HepG2 (cell line): Measurements from ENCODE around the gene RREB1. TPM values are rescaled to one million over a fixed set of nuclear protein-coding genes. Genes with fewer than 3 reads are reported as not detected.

ENCODE experiments used
- ATF3 ChIP-seq: sonication (generic); formaldehyde crosslinking; IDR thresholded peaks from 2 replicates; pipeline ENCODE4 v1.4.0; 2020; ENCODE audit warnings: missing genetic modification reagents
- BORCS8-MEF2B ChIP-seq: sonication (generic); formaldehyde crosslinking; IDR thresholded peaks from 2 replicates; pipeline ENCODE4 v1.8.0; 2022; ENCODE audit warnings: mild to moderate bottlenecking, missing genetic modification reagents
- CBX5 ChIP-seq: sonication (generic); formaldehyde crosslinking; IDR thresholded peaks from 2 replicates; pipeline ENCODE4 v1.4.0; 2020; ENCODE audit warnings: missing genetic modification reagents, borderline replicate concordance
- E2F5 ChIP-seq: sonication (generic); formaldehyde crosslinking; conservative IDR thresholded peaks from 2 replicates; pipeline ENCODE4 v1.4.0; 2020; ENCODE audit warnings: missing genetic modification reagents
- FOXP1 ChIP-seq, 2 experiments: fragments of 450-650 bp in 1 of 2; IDR thresholded peaks; 2 replicates each; pipeline ENCODE4 v1.6.1; 2017 to 2018; ENCODE audit warnings: antibody characterized with exemption in 1 of 2
- HNF4A ChIP-seq: sonication (generic); formaldehyde crosslinking; IDR thresholded peaks from 2 replicates; pipeline ENCODE4 v1.4.0; 2020; ENCODE audit warnings: missing genetic modification reagents
- LBX2 ChIP-seq: sonication (generic); formaldehyde crosslinking; IDR thresholded peaks from 2 replicates; pipeline ENCODE4 v1.5.0; 2020; ENCODE audit warnings: missing genetic modification reagents, mild to moderate bottlenecking, borderline replicate concordance
- NCOA5 ChIP-seq: sonication (generic); formaldehyde crosslinking; IDR thresholded peaks from 2 replicates; pipeline ENCODE4 v1.4.0; 2020; ENCODE audit warnings: missing genetic modification reagents
- NFRKB ChIP-seq: fragments of 450-650 bp; IDR thresholded peaks from 2 replicates; pipeline ENCODE4 v1.6.1; 2017
- RBM39 ChIP-seq: fragments of 200-400 bp; formaldehyde crosslinking; IDR thresholded peaks from one replicate; pipeline ENCODE4 v1.6.1; 2018; ENCODE audit warnings: antibody characterized with exemption, mild to moderate bottlenecking, low read depth, low read length; ENCODE audit not compliant: poor library complexity, severe bottlenecking
- RFXAP ChIP-seq: sonication (generic); formaldehyde crosslinking; IDR thresholded peaks from 2 replicates; pipeline ENCODE4 v1.4.0; 2020; ENCODE audit warnings: missing genetic modification reagents, borderline replicate concordance
- SKI ChIP-seq: fragments of 450-650 bp; IDR thresholded peaks from one replicate; pipeline ENCODE4 v1.6.1; 2018; ENCODE audit warnings: mild to moderate bottlenecking; ENCODE audit not compliant: partially characterized antibody
- SMAD9 ChIP-seq: sonication (generic); formaldehyde crosslinking; IDR thresholded peaks from 2 replicates; pipeline ENCODE4 v1.5.1; 2020; ENCODE audit warnings: mild to moderate bottlenecking, missing genetic modification reagents
- SNAI1 ChIP-seq: sonication (generic); formaldehyde crosslinking; IDR thresholded peaks from 2 replicates; pipeline ENCODE4 v1.5.0; 2020; ENCODE audit warnings: mild to moderate bottlenecking, missing genetic modification reagents, borderline replicate concordance
- SNAPC5 ChIP-seq: sonication (generic); formaldehyde crosslinking; IDR thresholded peaks from 2 replicates; pipeline ENCODE4 v1.8.1; 2023; ENCODE audit warnings: mild to moderate bottlenecking, missing genetic modification reagents, borderline replicate concordance
- SNRNP70 ChIP-seq: fragments of 200-400 bp; formaldehyde crosslinking; IDR thresholded peaks from 2 replicates; pipeline ENCODE4 v1.6.1; 2017; ENCODE audit warnings: mild to moderate bottlenecking, low read depth, low read length, moderate library complexity
- SOX6 ChIP-seq, 2 experiments: fragments of 450-650 bp in 1 of 2; sonication (generic) in 1 of 2; formaldehyde crosslinking in 1 of 2; IDR thresholded peaks; 2 replicates each; pipeline versions ENCODE4 v1.4.0 to v1.6.1; 2017 to 2020; ENCODE audit warnings: antibody characterized with exemption in 1 of 2, mild to moderate bottlenecking in 1 of 2, missing genetic modification reagents in 1 of 2
- USF2 ChIP-seq, 2 experiments: sonication (generic) in 1 of 2; formaldehyde crosslinking in 1 of 2; IDR thresholded peaks; 2 replicates each; pipeline versions ENCODE4 v1.5.1 to v1.6.1; 2011 to 2020; ENCODE audit warnings: borderline replicate concordance in 1 of 2, low read depth in 1 of 2, low read length in 1 of 2, mild to moderate bottlenecking in 1 of 2, missing genetic modification reagents in 1 of 2, moderate library complexity in 1 of 2
- ZBTB7B ChIP-seq: sonication (generic); formaldehyde crosslinking; IDR thresholded peaks from 2 replicates; pipeline ENCODE4 v1.4.0; 2020; ENCODE audit warnings: missing genetic modification reagents
- ZNF563 ChIP-seq: sonication (generic); formaldehyde crosslinking; IDR thresholded peaks from 2 replicates; pipeline ENCODE4 v1.8.0; 2022; ENCODE audit warnings: mild to moderate bottlenecking, moderate library complexity, missing genetic modification reagents
- ZNF670 ChIP-seq: sonication (generic); formaldehyde crosslinking; IDR thresholded peaks from 2 replicates; pipeline ENCODE4 v1.8.0; 2022; ENCODE audit warnings: mild to moderate bottlenecking, missing genetic modification reagents, borderline replicate concordance
- ZNF674 ChIP-seq: sonication (generic); formaldehyde crosslinking; IDR thresholded peaks from 2 replicates; pipeline ENCODE4 v1.5.0; 2020; ENCODE audit warnings: low read depth, mild to moderate bottlenecking, missing genetic modification reagents
- ZNF883 ChIP-seq: sonication (generic); formaldehyde crosslinking; IDR thresholded peaks from 2 replicates; pipeline ENCODE4 v1.5.1; 2020; ENCODE audit warnings: mild to moderate bottlenecking, missing genetic modification reagents; ENCODE audit errors: not compliant biosample characterization
- ZSCAN12 ChIP-seq: sonication (generic); formaldehyde crosslinking; IDR thresholded peaks from 2 replicates; pipeline ENCODE4 v1.9.0; 2021; ENCODE audit warnings: mild to moderate bottlenecking, missing genetic modification reagents
- ZSCAN29 ChIP-seq: sonication (generic); formaldehyde crosslinking; conservative IDR thresholded peaks from 2 replicates; pipeline ENCODE4 v1.4.0; 2020; ENCODE audit warnings: mild to moderate bottlenecking, missing genetic modification reagents
- ZZZ3 ChIP-seq: sonication (generic); formaldehyde crosslinking; IDR thresholded peaks from 2 replicates; pipeline ENCODE4 v1.4.0; 2020; ENCODE audit warnings: missing genetic modification reagents, mild to moderate bottlenecking, borderline replicate concordance
- polyA plus RNA-seq, 8 experiments: library from polyadenylated mRNA; depleted of rRNA in 3 of 8; stranded (reverse) in 7 of 8; unstranded in 1 of 8; fragments of >200 nt; fragmentation: Illumina TruSeq in 4 of 8; extraction: Trizol in 4 of 8; gene quantifications; 2 replicates each; pipeline versions ENCODE4 v1.2.1 to v1.2.3, GENCODE V29; 2011 to 2016; ENCODE audit warnings: low read depth in 4 of 8, missing spikeins in 1 of 8, mixed read lengths in 1 of 8; ENCODE audit not compliant: insufficient read depth in 1 of 8
- total RNA-seq, 5 experiments: library from RNA; depleted of rRNA; stranded (reverse); fragments of >200 nt; fragmentation: Illumina TruSeq; extraction: Trizol; gene quantifications; 2 replicates each; pipeline ENCODE4 v1.2.3, GENCODE V29; 2016; ENCODE audit warnings: low read depth in 1 of 5

RREB1 gene
- total and polyA plus RNA-seq, 2 of the 13 experiments (the other 11 are each of a cell fraction or from before 2014, with no cell fraction given): 6.1 to 23.2 TPM

- TF ChIP-seq ZSCAN29 (no peak), SOX6 (IDR thresholded peaks at IDR 0.05) (no peak), SOX6 (CRISPR knock-in tag; IDR thresholded peaks at IDR 0.05) (0 out of 2 replicates have a peak, but pooled peaks have one; percentile 36), ATF3 (CRISPR knock-in tag) (no peak), SNAI1 (CRISPR knock-in tag) (0 out of 2 replicates have a peak, but pooled peaks have one; percentile 47), SKI (no peak), ZNF883 (CRISPR knock-in tag) (no peak), ZBTB7B (CRISPR knock-in tag) (no peak), CBX5 (no peak), RFXAP (0 out of 2 replicates have a peak, but pooled peaks have one; percentile 47), USF2 (IDR thresholded peaks at IDR 0.05; ENCODE audit: low read depth, low read length) (no peak), USF2 (CRISPR knock-in tag; IDR thresholded peaks at IDR 0.05; ENCODE audit: borderline replicate concordance) (no peak), LBX2 (CRISPR knock-in tag) (no peak), ZSCAN12 (CRISPR knock-in tag) (0 out of 2 replicates have a peak, but pooled peaks have one; percentile 32), SNRNP70 (no peak), ZNF674 (CRISPR knock-in tag) (no peak), RBM39 (no peak), NCOA5 (no peak), SNAPC5 (no peak), SMAD9 (CRISPR knock-in tag) (no peak), FOXP1 (IDR thresholded peaks at IDR 0.05) (no peak), FOXP1 (CRISPR knock-in tag; IDR thresholded peaks at IDR 0.05) (no peak), ZZZ3 (CRISPR knock-in tag) (no peak), BORCS8-MEF2B (CRISPR knock-in tag) (no peak), HNF4A (CRISPR knock-in tag) (0 out of 2 replicates have a peak, but pooled peaks have one; percentile 6), ZNF670 (CRISPR knock-in tag) (no peak), E2F5 (CRISPR knock-in tag) (no peak), ZNF563 (CRISPR knock-in tag) (no peak), NFRKB (no peak)
Observed at GRCh38 chr6:7243179-7243981, 135.6 kb downstream of the RREB1 start (continued).
